WTC11 (cell line): ENCODE results near the gene CAMTA1. TPM values are rescaled to one million over a fixed set of nuclear protein-coding genes. Genes with fewer than 3 reads are reported as not detected.

Source experiments
- ATAC-seq: fragments of 200-7000 bp; cut with Tn5 transposase; 2 replicates; pipeline ENCODE4 v1.10.0; 2021; ENCODE audit warnings: mild to moderate bottlenecking, moderate library complexity
- CTCF ChIA-PET: fragments of 300-600 bp; sonication (Branson Sonifier 250); formaldehyde crosslinking; loops from one replicate; lab custom pipeline; 2021; ENCODE audit warnings: antibody characterized with exemption; lab: Charles Lee
- POLR2A ChIA-PET: fragments of 350-600 bp; sonication (Branson Sonifier 250); formaldehyde crosslinking; loops from one replicate; lab custom pipeline; 2021; ENCODE audit warnings: antibody characterized with exemption; lab: Charles Lee
- DNase-seq: peaks from one replicate; pipeline ENCODE4 v3.0.0; 2021; ENCODE audit warnings: low spot score
- H3K27ac Mint-ChIP-seq: 2 replicates; pipeline ENCODE4 v1.8.0; 2021; ENCODE audit warnings: mixed read lengths
- H3K27me3 Mint-ChIP-seq: 2 replicates; pipeline ENCODE4 v1.8.0; 2021; ENCODE audit warnings: low read depth, mild to moderate bottlenecking, moderate library complexity, mixed read lengths
- H3K36me3 Mint-ChIP-seq: 2 replicates; pipeline ENCODE4 v1.8.0; 2021; ENCODE audit warnings: mixed read lengths
- H3K4me1 Mint-ChIP-seq: 2 replicates; pipeline ENCODE4 v1.8.0; 2022; ENCODE audit warnings: mixed read lengths
- H3K4me3 Mint-ChIP-seq: 2 replicates; pipeline ENCODE4 v1.8.0; 2021; ENCODE audit warnings: mild to moderate bottlenecking, moderate library complexity, mixed read lengths
- H3K9me3 Mint-ChIP-seq: 2 replicates; pipeline ENCODE4 v1.8.0; 2021; ENCODE audit warnings: mixed read lengths
- ELF4 ChIP-seq: sonication (generic); formaldehyde crosslinking; IDR thresholded peaks from 2 replicates; pipeline ENCODE4 v1.8.1; 2022; ENCODE audit warnings: low read depth, mild to moderate bottlenecking, moderate library complexity, missing genetic modification reagents
- EMX1 ChIP-seq: fragments of 250-450 bp; sonication (Bioruptor Pico); IDR thresholded peaks from 2 replicates; pipeline ENCODE4 v1.8.0; 2021; ENCODE audit warnings: mild to moderate bottlenecking
- ESRRA ChIP-seq: sonication (generic); formaldehyde crosslinking; IDR thresholded peaks from 2 replicates; pipeline ENCODE4 v1.8.1; 2022; ENCODE audit warnings: mild to moderate bottlenecking, missing genetic modification reagents, borderline replicate concordance
- GRHL2 ChIP-seq: fragments of 250-450 bp; sonication (Bioruptor Pico); IDR thresholded peaks from 2 replicates; pipeline ENCODE4 v1.8.0; 2022; ENCODE audit warnings: mild to moderate bottlenecking, moderate library complexity; ENCODE audit not compliant: insufficient replicate concordance, severe bottlenecking
- HMGA2 ChIP-seq: fragments of 250-450 bp; sonication (Bioruptor Pico); IDR thresholded peaks from 2 replicates; pipeline ENCODE4 v1.4.0; 2021; ENCODE audit warnings: mild to moderate bottlenecking, moderate library complexity
- IRF2 ChIP-seq: sonication (generic); formaldehyde crosslinking; IDR thresholded peaks from 2 replicates; pipeline ENCODE4 v1.8.0; 2022; ENCODE audit warnings: low read depth, missing genetic modification reagents, borderline replicate concordance
- MXD4 ChIP-seq: fragments of 250-450 bp; sonication (Bioruptor Pico); IDR thresholded peaks from 2 replicates; pipeline ENCODE4 v1.8.0; 2021; ENCODE audit warnings: mild to moderate bottlenecking, moderate library complexity, borderline replicate concordance
- RELA ChIP-seq: sonication (generic); formaldehyde crosslinking; IDR thresholded peaks from 2 replicates; pipeline ENCODE4 v1.8.1; 2022; ENCODE audit warnings: missing genetic modification reagents, mild to moderate bottlenecking, borderline replicate concordance
- RORB ChIP-seq: fragments of 250-450 bp; sonication (Bioruptor Pico); IDR thresholded peaks from 2 replicates; pipeline ENCODE4 v1.9.0; 2021; ENCODE audit warnings: mild to moderate bottlenecking
- TEAD1 ChIP-seq: sonication (generic); formaldehyde crosslinking; IDR thresholded peaks from 2 replicates; pipeline ENCODE4 v1.8.0; 2022; ENCODE audit warnings: mild to moderate bottlenecking, missing genetic modification reagents
- ZBTB21 ChIP-seq: sonication (generic); formaldehyde crosslinking; IDR thresholded peaks from 2 replicates; pipeline ENCODE4 v1.8.1; 2023; ENCODE audit warnings: mild to moderate bottlenecking, missing genetic modification reagents, borderline replicate concordance
- ZNF263 ChIP-seq: sonication (generic); formaldehyde crosslinking; IDR thresholded peaks from 2 replicates; pipeline ENCODE4 v1.8.1; 2022; ENCODE audit warnings: low read depth, mild to moderate bottlenecking, moderate library complexity, missing genetic modification reagents
- ZNF317 ChIP-seq: sonication (generic); formaldehyde crosslinking; IDR thresholded peaks from 2 replicates; pipeline ENCODE4 v1.8.1; 2023; ENCODE audit warnings: low read depth, mild to moderate bottlenecking, moderate library complexity, missing genetic modification reagents, borderline replicate concordance
- total RNA-seq: library from RNA; stranded (reverse); gene quantifications from 3 replicates; pipeline ENCODE4 v1.2.3, GENCODE V29; 2021
- TF ChIP-seq, protein P1 (sequence below): sonication (generic); formaldehyde crosslinking; IDR thresholded peaks from 2 replicates; pipeline ENCODE4 v1.8.1; 2022; ENCODE audit warnings: low read depth, mild to moderate bottlenecking, moderate library complexity, missing genetic modification reagents, borderline replicate concordance
- TF ChIP-seq, protein P2 (sequence below): sonication (generic); formaldehyde crosslinking; IDR thresholded peaks from 2 replicates; pipeline ENCODE4 v1.8.1; 2023; ENCODE audit warnings: mild to moderate bottlenecking, missing genetic modification reagents, borderline replicate concordance
- TF ChIP-seq, protein P3 (sequence below): sonication (generic); formaldehyde crosslinking; IDR thresholded peaks from 2 replicates; pipeline ENCODE4 v1.8.0; 2022; ENCODE audit warnings: mild to moderate bottlenecking, missing genetic modification reagents
- TF ChIP-seq, protein P4 (sequence below): sonication (generic); formaldehyde crosslinking; conservative IDR thresholded peaks from 2 replicates; pipeline ENCODE4 v1.8.1; 2023; ENCODE audit warnings: mild to moderate bottlenecking, low read depth, missing genetic modification reagents, moderate library complexity
- TF ChIP-seq, protein P5 (sequence below): sonication (generic); formaldehyde crosslinking; IDR thresholded peaks from 2 replicates; pipeline ENCODE4 v1.8.0; 2022; ENCODE audit warnings: mild to moderate bottlenecking, missing genetic modification reagents

The CAMTA1 gene
- total RNA-seq, 1 experiment from 2014 or later: 86.4 TPM

DNA sequence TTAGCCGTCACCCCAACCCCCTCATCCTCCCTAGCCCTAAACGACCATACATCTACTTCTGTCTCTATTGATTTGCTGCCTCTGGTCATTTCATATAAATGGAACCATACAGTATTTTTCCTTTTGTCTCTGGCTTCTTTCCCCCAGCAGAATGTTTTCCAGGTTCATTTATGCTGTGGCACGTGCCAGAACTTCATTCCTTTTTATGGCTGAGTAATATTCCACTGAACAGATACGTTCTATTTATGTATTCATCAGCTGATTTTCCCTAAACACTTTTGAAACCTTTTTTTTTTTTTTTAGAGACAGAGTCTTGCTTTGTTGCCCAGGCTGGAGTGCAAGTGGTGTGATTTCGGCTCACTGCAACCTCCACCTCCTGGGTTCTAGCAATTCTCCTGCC is 181.1 kb downstream of the CAMTA1 start:
- H3K9me3 Mint-ChIP-seq: no peaks in the 10 kb centered on the region
- H3K4me1 Mint-ChIP-seq: peaks cover 25% of the 10 kb centered on the region
- POLR2A ChIA-PET: no interaction called here
- no peaks in the 10 kb centered on the region for H3K36me3 Mint-ChIP-seq
- ATAC-seq: no peak
- no peak for DNase-seq
- no peak overlapping the region for H3K27ac Mint-ChIP-seq
- H3K27me3 Mint-ChIP-seq: no peaks in the 10 kb centered on the region; the same call in 1 of the 2 replicates
- CTCF ChIA-PET: interaction anchor here (1.8 to 3.3 kb wide), 2 partner anchors 104 to 242 kb away, joined by 7 to 10 read pairs; no protein-coding TSS in a partner anchor
- TF ChIP-seq ELF4 (no peak), RELA (CRISPR knock-in tag) (no peak), MXD4 (CRISPR knock-in tag) (no peak), HMGA2 (CRISPR knock-in tag) (no peak), GRHL2 (CRISPR knock-in tag) (no peak), TEAD1 (CRISPR knock-in tag) (no peak), EMX1 (CRISPR knock-in tag) (no peak), ZNF317 (no peak), RORB (no peak), ZNF263 (CRISPR knock-in tag) (no peak), ESRRA (CRISPR knock-in tag) (no peak), ZBTB21 (no peak), IRF2 (no peak)
- TF ChIP-seq, protein P1, sequence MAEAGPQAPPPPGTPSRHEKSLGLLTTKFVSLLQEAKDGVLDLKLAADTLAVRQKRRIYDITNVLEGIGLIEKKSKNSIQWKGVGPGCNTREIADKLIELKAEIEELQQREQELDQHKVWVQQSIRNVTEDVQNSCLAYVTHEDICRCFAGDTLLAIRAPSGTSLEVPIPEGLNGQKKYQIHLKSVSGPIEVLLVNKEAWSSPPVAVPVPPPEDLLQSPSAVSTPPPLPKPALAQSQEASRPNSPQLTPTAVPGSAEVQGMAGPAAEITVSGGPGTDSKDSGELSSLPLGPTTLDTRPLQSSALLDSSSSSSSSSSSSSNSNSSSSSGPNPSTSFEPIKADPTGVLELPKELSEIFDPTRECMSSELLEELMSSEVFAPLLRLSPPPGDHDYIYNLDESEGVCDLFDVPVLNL: no peak
- TF ChIP-seq, protein P2, sequence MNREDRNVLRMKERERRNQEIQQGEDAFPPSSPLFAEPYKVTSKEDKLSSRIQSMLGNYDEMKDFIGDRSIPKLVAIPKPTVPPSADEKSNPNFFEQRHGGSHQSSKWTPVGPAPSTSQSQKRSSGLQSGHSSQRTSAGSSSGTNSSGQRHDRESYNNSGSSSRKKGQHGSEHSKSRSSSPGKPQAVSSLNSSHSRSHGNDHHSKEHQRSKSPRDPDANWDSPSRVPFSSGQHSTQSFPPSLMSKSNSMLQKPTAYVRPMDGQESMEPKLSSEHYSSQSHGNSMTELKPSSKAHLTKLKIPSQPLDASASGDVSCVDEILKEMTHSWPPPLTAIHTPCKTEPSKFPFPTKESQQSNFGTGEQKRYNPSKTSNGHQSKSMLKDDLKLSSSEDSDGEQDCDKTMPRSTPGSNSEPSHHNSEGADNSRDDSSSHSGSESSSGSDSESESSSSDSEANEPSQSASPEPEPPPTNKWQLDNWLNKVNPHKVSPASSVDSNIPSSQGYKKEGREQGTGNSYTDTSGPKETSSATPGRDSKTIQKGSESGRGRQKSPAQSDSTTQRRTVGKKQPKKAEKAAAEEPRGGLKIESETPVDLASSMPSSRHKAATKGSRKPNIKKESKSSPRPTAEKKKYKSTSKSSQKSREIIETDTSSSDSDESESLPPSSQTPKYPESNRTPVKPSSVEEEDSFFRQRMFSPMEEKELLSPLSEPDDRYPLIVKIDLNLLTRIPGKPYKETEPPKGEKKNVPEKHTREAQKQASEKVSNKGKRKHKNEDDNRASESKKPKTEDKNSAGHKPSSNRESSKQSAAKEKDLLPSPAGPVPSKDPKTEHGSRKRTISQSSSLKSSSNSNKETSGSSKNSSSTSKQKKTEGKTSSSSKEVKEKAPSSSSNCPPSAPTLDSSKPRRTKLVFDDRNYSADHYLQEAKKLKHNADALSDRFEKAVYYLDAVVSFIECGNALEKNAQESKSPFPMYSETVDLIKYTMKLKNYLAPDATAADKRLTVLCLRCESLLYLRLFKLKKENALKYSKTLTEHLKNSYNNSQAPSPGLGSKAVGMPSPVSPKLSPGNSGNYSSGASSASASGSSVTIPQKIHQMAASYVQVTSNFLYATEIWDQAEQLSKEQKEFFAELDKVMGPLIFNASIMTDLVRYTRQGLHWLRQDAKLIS (CRISPR knock-in tag): no peak
- TF ChIP-seq, protein P3, sequence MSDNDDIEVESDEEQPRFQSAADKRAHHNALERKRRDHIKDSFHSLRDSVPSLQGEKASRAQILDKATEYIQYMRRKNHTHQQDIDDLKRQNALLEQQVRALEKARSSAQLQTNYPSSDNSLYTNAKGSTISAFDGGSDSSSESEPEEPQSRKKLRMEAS (CRISPR knock-in tag): no peak
- TF ChIP-seq, protein P4, sequence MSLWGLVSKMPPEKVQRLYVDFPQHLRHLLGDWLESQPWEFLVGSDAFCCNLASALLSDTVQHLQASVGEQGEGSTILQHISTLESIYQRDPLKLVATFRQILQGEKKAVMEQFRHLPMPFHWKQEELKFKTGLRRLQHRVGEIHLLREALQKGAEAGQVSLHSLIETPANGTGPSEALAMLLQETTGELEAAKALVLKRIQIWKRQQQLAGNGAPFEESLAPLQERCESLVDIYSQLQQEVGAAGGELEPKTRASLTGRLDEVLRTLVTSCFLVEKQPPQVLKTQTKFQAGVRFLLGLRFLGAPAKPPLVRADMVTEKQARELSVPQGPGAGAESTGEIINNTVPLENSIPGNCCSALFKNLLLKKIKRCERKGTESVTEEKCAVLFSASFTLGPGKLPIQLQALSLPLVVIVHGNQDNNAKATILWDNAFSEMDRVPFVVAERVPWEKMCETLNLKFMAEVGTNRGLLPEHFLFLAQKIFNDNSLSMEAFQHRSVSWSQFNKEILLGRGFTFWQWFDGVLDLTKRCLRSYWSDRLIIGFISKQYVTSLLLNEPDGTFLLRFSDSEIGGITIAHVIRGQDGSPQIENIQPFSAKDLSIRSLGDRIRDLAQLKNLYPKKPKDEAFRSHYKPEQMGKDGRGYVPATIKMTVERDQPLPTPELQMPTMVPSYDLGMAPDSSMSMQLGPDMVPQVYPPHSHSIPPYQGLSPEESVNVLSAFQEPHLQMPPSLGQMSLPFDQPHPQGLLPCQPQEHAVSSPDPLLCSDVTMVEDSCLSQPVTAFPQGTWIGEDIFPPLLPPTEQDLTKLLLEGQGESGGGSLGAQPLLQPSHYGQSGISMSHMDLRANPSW: no peak
- TF ChIP-seq, protein P5, sequence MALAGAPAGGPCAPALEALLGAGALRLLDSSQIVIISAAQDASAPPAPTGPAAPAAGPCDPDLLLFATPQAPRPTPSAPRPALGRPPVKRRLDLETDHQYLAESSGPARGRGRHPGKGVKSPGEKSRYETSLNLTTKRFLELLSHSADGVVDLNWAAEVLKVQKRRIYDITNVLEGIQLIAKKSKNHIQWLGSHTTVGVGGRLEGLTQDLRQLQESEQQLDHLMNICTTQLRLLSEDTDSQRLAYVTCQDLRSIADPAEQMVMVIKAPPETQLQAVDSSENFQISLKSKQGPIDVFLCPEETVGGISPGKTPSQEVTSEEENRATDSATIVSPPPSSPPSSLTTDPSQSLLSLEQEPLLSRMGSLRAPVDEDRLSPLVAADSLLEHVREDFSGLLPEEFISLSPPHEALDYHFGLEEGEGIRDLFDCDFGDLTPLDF (CRISPR knock-in tag): no peak
- TF ChIP-seq, all 79 proteins: peak for 0
- H3K4me3 Mint-ChIP-seq: no peak overlapping the region
